Measurements from ENCODE around the gene MATN1. TPM values are rescaled to one million over a fixed set of nuclear protein-coding genes. Genes with fewer than 3 reads are reported as not detected.

The MATN1 gene
- total and polyA plus RNA-seq, 2 of the 4 experiments (the other 2 are of a cell fraction), result 0.27 TPM; not detected in 1

DNA sequence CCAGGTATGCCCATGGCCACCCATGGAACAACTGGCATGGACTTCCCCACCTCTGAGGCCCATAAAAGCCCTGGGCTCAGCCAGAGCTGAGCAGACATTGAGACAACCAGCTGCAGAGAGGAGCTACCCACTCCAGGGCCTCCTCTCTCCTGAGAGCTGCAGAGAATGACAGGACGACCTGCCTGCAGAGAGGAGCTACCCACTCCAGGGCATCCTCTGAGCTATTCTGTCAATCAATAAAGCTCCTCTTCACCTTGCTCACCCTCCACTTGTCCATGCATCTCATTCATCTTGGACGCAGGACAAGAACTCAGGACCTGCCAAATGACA is 43.4 kb downstream of the MATN1 start:
- H4K91ac ChIP-seq (ENCODE audit: insufficient read depth, low read depth, low read length), result no peak overlapping the region
- H4K20me1 ChIP-seq (ENCODE audit: insufficient read depth, low read length), result no peaks in the 10 kb centered on the region
- H3K4me3 ChIP-seq (ENCODE audit: insufficient read depth, low read depth, low read length), result no peak overlapping the region
- H3K27ac ChIP-seq (ENCODE audit: insufficient read depth, low read length), result no peak overlapping the region
- no CpG with 5 or more reads among the region's 2 CpGs for WGBS, 2 experiments (ENCODE audit: extremely low coverage in 2 of 2, insufficient read length in 1 of 2)
- no peak overlapping the region for H3K18ac ChIP-seq (ENCODE audit: low read depth, low read length)
- ATAC-seq (ENCODE audit: low read depth) (no peak), DNase-seq (no peak)
- H3K4me1 ChIP-seq (ENCODE audit: control insufficient read depth, insufficient read depth, low read length), result no peaks in the 10 kb centered on the region
- dilution Hi-C loops (cut with HindIII; ENCODE audit: low sequenced_read_pairs, unreplicated experiment), result no loop called here
- H3K23ac ChIP-seq (ENCODE audit: low read depth, low read length), result no peak overlapping the region
- peaks cover 28% of the 10 kb centered on the region for H3K27me3 ChIP-seq (ENCODE audit: control insufficient read depth, insufficient read depth, low read length)
- no peak overlapping the region for H2BK5ac ChIP-seq (ENCODE audit: low read depth, low read length, poor library complexity, severe bottlenecking)
- no peak overlapping the region for H3K56ac ChIP-seq (ENCODE audit: extremely low read depth, insufficient read depth, low read length)
- H3K14ac ChIP-seq (replicated peaks; ENCODE audit: low read depth, low read length), result no peak overlapping the region
- no peak overlapping the region for H2AK5ac ChIP-seq (ENCODE audit: low read depth, low read length)
- BruUV-seq (replicated peaks), result no TSS peak
- H3K4me2 ChIP-seq (ENCODE audit: low read depth, low read length), result no peak overlapping the region
- no peak for TF ChIP-seq RCOR1 (IDR thresholded peaks at IDR 0.05; ENCODE audit: insufficient replicate concordance, low read length)
- TF ChIP-seq CHD1 (IDR thresholded peaks at IDR 0.05; ENCODE audit: low read depth, low read length), result no peak
- no peak for TF ChIP-seq RFX5 (IDR thresholded peaks at IDR 0.05; ENCODE audit: low read depth, low read length)
- no peak for TF ChIP-seq BHLHE40 (IDR thresholded peaks at IDR 0.05; ENCODE audit: low read depth, low read length)
- no peak for TF ChIP-seq NFE2L2 (IDR thresholded peaks at IDR 0.05; ENCODE audit: low read depth, low read length)
- TF ChIP-seq, protein P1, sequence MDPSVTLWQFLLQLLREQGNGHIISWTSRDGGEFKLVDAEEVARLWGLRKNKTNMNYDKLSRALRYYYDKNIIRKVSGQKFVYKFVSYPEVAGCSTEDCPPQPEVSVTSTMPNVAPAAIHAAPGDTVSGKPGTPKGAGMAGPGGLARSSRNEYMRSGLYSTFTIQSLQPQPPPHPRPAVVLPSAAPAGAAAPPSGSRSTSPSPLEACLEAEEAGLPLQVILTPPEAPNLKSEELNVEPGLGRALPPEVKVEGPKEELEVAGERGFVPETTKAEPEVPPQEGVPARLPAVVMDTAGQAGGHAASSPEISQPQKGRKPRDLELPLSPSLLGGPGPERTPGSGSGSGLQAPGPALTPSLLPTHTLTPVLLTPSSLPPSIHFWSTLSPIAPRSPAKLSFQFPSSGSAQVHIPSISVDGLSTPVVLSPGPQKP (IDR thresholded peaks at IDR 0.05; ENCODE audit: borderline replicate concordance, low read depth, low read length), result no peak
- TF ChIP-seq MAFK (IDR thresholded peaks at IDR 0.05; ENCODE audit: low read depth, low read length), result no peak
- TF ChIP-seq FOS (IDR thresholded peaks at IDR 0.05; ENCODE audit: low read depth, low read length), result no peak
- TF ChIP-seq MXI1 (IDR thresholded peaks at IDR 0.05; ENCODE audit: borderline replicate concordance, low read depth, low read length), result no peak
- TF ChIP-seq RAD21 (IDR thresholded peaks at IDR 0.05; ENCODE audit: low read length), result no peak
- TF ChIP-seq, protein P2, sequence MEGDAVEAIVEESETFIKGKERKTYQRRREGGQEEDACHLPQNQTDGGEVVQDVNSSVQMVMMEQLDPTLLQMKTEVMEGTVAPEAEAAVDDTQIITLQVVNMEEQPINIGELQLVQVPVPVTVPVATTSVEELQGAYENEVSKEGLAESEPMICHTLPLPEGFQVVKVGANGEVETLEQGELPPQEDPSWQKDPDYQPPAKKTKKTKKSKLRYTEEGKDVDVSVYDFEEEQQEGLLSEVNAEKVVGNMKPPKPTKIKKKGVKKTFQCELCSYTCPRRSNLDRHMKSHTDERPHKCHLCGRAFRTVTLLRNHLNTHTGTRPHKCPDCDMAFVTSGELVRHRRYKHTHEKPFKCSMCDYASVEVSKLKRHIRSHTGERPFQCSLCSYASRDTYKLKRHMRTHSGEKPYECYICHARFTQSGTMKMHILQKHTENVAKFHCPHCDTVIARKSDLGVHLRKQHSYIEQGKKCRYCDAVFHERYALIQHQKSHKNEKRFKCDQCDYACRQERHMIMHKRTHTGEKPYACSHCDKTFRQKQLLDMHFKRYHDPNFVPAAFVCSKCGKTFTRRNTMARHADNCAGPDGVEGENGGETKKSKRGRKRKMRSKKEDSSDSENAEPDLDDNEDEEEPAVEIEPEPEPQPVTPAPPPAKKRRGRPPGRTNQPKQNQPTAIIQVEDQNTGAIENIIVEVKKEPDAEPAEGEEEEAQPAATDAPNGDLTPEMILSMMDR (conservative IDR thresholded peaks at IDR 0.05; ENCODE audit: low read depth, low read length), result no peak
- TF ChIP-seq MAZ (IDR thresholded peaks at IDR 0.05; ENCODE audit: borderline replicate concordance, low read depth, low read length), result no peak
- ChIA-PET POLR2A (ENCODE audit: unreplicated experiment) (no interaction called here), CTCF (no interaction called here)
- no peak overlapping the region for H4K5ac ChIP-seq (ENCODE audit: low read depth, low read length)
- H3K9me1 ChIP-seq (ENCODE audit: insufficient read depth, low read length), result no peaks in the 10 kb centered on the region
- no peak overlapping the region for H2BK120ac ChIP-seq (ENCODE audit: low read depth, low read length)
- no peak overlapping the region for H3K9ac ChIP-seq (ENCODE audit: low read depth, low read length)
- no peaks in the 10 kb centered on the region for H3K36me3 ChIP-seq (ENCODE audit: control insufficient read depth, insufficient read depth, low read length)
- in situ Hi-C loops (cut with MboI; ENCODE audit: low sequenced_read_pairs), result no loop called here
- H2AK9ac ChIP-seq (replicated peaks; ENCODE audit: low read depth, low read length, poor library complexity), result no peak overlapping the region
- no peaks in the 10 kb centered on the region for H3K79me1 ChIP-seq (ENCODE audit: low read depth in 1 of 2, low read length in 2 of 2)
- no peak overlapping the region for H2BK20ac ChIP-seq (ENCODE audit: low read depth, low read length)
- H2BK15ac ChIP-seq (ENCODE audit: low read depth, low read length), result no peak overlapping the region
- H4K8ac ChIP-seq (ENCODE audit: low read depth in 2 of 2, low read length in 2 of 2), result no peak overlapping the region
- H3K9me3 ChIP-seq (ENCODE audit: control insufficient read depth, insufficient read depth, low read length), result peaks cover 3% of the 10 kb centered on the region; the same call in 1 of the 2 replicates
- H2AFZ ChIP-seq (replicated peaks; ENCODE audit: low read length, poor library complexity), result no peak overlapping the region
- intact Hi-C loops (cut with micrococcal nuclease), result no loop called here
- H3K4ac ChIP-seq (ENCODE audit: low read depth, low read length), result no peak overlapping the region

Data from IMR-90 (cell line).